ENCODE data around the gene UBQLNL. TPM values are rescaled to one million over a fixed set of nuclear protein-coding genes. Genes with fewer than 3 reads are reported as not detected.

Gene UBQLNL
- polyA plus RNA-seq, 1 of the 3 experiments (the other 2 are of a cell fraction), result 0.03 TPM

GRCh38 chr11:5489576-5490357 lies 26.7 kb downstream of the UBQLNL start:
- Histone ChIP-seq H3K27ac (ENCODE audit: low read depth in 2 of 2, low read length in 1 of 2) (no peak overlapping the region), H3K27me3 (ENCODE audit: insufficient read depth) (no peaks in the 10 kb centered on the region; the same call in 1 of the 2 replicates), H3K9me2 (no peaks in the 10 kb centered on the region), H3K4me1 (ENCODE audit: control insufficient read depth in 1 of 2, insufficient read depth in 2 of 2, low read depth in 1 of 2, low read length in 1 of 2) (no peaks in the 10 kb centered on the region), H3K4me3 (ENCODE audit: low read depth in 2 of 2, low read length in 1 of 2) (no peak overlapping the region), H3K9ac (no peak overlapping the region), H3K36me3 (replicated peaks in 1 of 2; ENCODE audit: control insufficient read depth in 1 of 2, insufficient read depth in 2 of 2, low read length in 1 of 2) (no peaks in the 10 kb centered on the region), H2AFZ (ENCODE audit: low read depth) (no peak overlapping the region), H4K20me1 (ENCODE audit: insufficient read depth) (no peaks in the 10 kb centered on the region), H3F3A (replicated peaks; ENCODE audit: insufficient read depth) (no peaks in the 10 kb centered on the region), H3K4me2 (no peak overlapping the region), H3K79me2 (ENCODE audit: insufficient read depth) (no peaks in the 10 kb centered on the region), H3K9me3 (no peaks in the 10 kb centered on the region)
- DNase-seq, result no peak
- CTCF ChIA-PET, result interaction anchor here (1.0 kb wide), 1 partner anchor 13 kb away, joined by 3 read pairs; no protein-coding TSS in a partner anchor
- WGBS (ENCODE audit: low lambda C conversion rate), result under 1% methylated on average over 5 of the region's 5 CpGs
- POLR2A ChIA-PET, result no interaction called here
- TF ChIP-seq NFIC (IDR thresholded peaks at IDR 0.05; ENCODE audit: borderline replicate concordance) (no peak), RCOR1 (IDR thresholded peaks at IDR 0.05; ENCODE audit: low read length) (no peak), FOSL2 (IDR thresholded peaks at IDR 0.05; ENCODE audit: borderline replicate concordance, low read depth) (no peak), ELF1 (IDR thresholded peaks at IDR 0.05) (no peak), FOXJ3 (CRISPR knock-in tag; IDR thresholded peaks at IDR 0.05) (no peak), EP300 (IDR thresholded peaks at IDR 0.05; ENCODE audit: borderline replicate concordance in 1 of 2, low read depth in 1 of 2, low read length in 1 of 2) (no peak), REST (IDR thresholded peaks at IDR 0.05; ENCODE audit: low read depth, low read length) (no peak), SIN3A (IDR thresholded peaks at IDR 0.05; ENCODE audit: borderline replicate concordance, low read depth, low read length) (no peak), NRF1 (IDR thresholded peaks at IDR 0.05; ENCODE audit: low read depth, low read length) (no peak), JUND (IDR thresholded peaks at IDR 0.05) (no peak), RFX5 (IDR thresholded peaks at IDR 0.05; ENCODE audit: low read length) (no peak), EZH2phosphoT487 (IDR thresholded peaks at IDR 0.05; ENCODE audit: borderline replicate concordance, low read depth) (no peak), RAD21 (IDR thresholded peaks at IDR 0.05; ENCODE audit: low read length) (no peak)

- no peaks in the 10 kb centered on the region for H3K9me2 ChIP-seq
- no peaks in the 10 kb centered on the region for H3F3A ChIP-seq (replicated peaks; ENCODE audit: insufficient read depth)
- no peaks in the 10 kb centered on the region for H3K79me2 ChIP-seq (ENCODE audit: insufficient read depth)
- H3K27ac ChIP-seq (ENCODE audit: low read depth in 2 of 2, low read length in 1 of 2), result no peak overlapping the region
- no peak overlapping the region for H2AFZ ChIP-seq (ENCODE audit: low read depth)
- H3K27me3 ChIP-seq (ENCODE audit: insufficient read depth), result peaks cover 8% of the 10 kb centered on the region
- no peaks in the 10 kb centered on the region for H3K9me3 ChIP-seq
- CTCF ChIA-PET, result interaction anchor here (1.0 kb wide), 1 partner anchor 12 kb away, joined by 3 read pairs; no protein-coding TSS in a partner anchor
- H4K20me1 ChIP-seq (ENCODE audit: insufficient read depth), result no peaks in the 10 kb centered on the region
- H3K36me3 ChIP-seq (replicated peaks in 1 of 2; ENCODE audit: control insufficient read depth in 1 of 2, insufficient read depth in 2 of 2, low read length in 1 of 2), result no peaks in the 10 kb centered on the region
- DNase-seq, result no peak
- POLR2A ChIA-PET, result no interaction called here
- 25% methylated on average over 1 of the region's 4 CpGs for WGBS (ENCODE audit: low lambda C conversion rate)
- no peak overlapping the region for H3K4me2 ChIP-seq
- H3K4me3 ChIP-seq (ENCODE audit: low read depth in 2 of 2, low read length in 1 of 2), result no peak overlapping the region
- H3K9ac ChIP-seq, result no peak overlapping the region
- H3K4me1 ChIP-seq (ENCODE audit: control insufficient read depth in 1 of 2, insufficient read depth in 2 of 2, low read depth in 1 of 2, low read length in 1 of 2), result no peaks in the 10 kb centered on the region
- TF ChIP-seq REST (IDR thresholded peaks at IDR 0.05; ENCODE audit: low read depth, low read length) (no peak), YY1 (IDR thresholded peaks at IDR 0.05; ENCODE audit: low read depth) (no peak), RAD21 (IDR thresholded peaks at IDR 0.05; ENCODE audit: low read length) (no peak), USF1 (IDR thresholded peaks at IDR 0.05; ENCODE audit: borderline replicate concordance, low read depth) (no peak), NRF1 (IDR thresholded peaks at IDR 0.05; ENCODE audit: low read depth, low read length) (no peak), MXI1 (IDR thresholded peaks at IDR 0.05; ENCODE audit: low read depth, low read length) (no peak), ELF1 (IDR thresholded peaks at IDR 0.05) (no peak), POLR2AphosphoS5 (IDR thresholded peaks at IDR 0.05; ENCODE audit: low read depth, low read length) (no peak)
These were observed 27.6 kb downstream of the UBQLNL start for GRCh38 chr11:5488798-5489399.

Measured in SK-N-SH (cell line).